Measurements from ENCODE around the gene SIGLEC12.

- no peak for TF ChIP-seq EZH2 (IDR thresholded peaks at IDR 0.05; ENCODE audit: borderline replicate concordance, low read depth, low read length, severe bottlenecking)
- TF ChIP-seq, protein P1, sequence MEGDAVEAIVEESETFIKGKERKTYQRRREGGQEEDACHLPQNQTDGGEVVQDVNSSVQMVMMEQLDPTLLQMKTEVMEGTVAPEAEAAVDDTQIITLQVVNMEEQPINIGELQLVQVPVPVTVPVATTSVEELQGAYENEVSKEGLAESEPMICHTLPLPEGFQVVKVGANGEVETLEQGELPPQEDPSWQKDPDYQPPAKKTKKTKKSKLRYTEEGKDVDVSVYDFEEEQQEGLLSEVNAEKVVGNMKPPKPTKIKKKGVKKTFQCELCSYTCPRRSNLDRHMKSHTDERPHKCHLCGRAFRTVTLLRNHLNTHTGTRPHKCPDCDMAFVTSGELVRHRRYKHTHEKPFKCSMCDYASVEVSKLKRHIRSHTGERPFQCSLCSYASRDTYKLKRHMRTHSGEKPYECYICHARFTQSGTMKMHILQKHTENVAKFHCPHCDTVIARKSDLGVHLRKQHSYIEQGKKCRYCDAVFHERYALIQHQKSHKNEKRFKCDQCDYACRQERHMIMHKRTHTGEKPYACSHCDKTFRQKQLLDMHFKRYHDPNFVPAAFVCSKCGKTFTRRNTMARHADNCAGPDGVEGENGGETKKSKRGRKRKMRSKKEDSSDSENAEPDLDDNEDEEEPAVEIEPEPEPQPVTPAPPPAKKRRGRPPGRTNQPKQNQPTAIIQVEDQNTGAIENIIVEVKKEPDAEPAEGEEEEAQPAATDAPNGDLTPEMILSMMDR (IDR thresholded peaks at IDR 0.05; ENCODE audit: extremely low read depth in 1 of 2, insufficient read depth in 1 of 2, low read depth in 1 of 2, low read length in 2 of 2), result no peak
- TF ChIP-seq POLR2A (IDR thresholded peaks at IDR 0.05; ENCODE audit: low read depth, low read length), result no peak
- TF ChIP-seq, protein P2, sequence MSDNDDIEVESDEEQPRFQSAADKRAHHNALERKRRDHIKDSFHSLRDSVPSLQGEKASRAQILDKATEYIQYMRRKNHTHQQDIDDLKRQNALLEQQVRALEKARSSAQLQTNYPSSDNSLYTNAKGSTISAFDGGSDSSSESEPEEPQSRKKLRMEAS (IDR thresholded peaks at IDR 0.05; ENCODE audit: insufficient read depth, insufficient read length), result no peak
- no peak for TF ChIP-seq POLR2AphosphoS5 (IDR thresholded peaks at IDR 0.05; ENCODE audit: insufficient read depth, low read depth, low read length)
Measured at GRCh38 chr19:51530616-51531015, 29.0 kb upstream of the SIGLEC12 start.
